Stimulated activated CD8-positive, alpha-beta memory T cell treated with anti-CD3 and anti-CD28 coated beads, Interleukin-15, amount 100 ng/mL, for 4 hours (primary cell): Measurements from ENCODE around the gene PSMG3.

Experiments
- DNase-seq, 2 donors: peaks; one replicate each; pipeline ENCODE4 v3.0.0-alpha.2; 2020; ENCODE audit warnings: low read depth in 2 of 2

The PSMG3 gene

DNA sequence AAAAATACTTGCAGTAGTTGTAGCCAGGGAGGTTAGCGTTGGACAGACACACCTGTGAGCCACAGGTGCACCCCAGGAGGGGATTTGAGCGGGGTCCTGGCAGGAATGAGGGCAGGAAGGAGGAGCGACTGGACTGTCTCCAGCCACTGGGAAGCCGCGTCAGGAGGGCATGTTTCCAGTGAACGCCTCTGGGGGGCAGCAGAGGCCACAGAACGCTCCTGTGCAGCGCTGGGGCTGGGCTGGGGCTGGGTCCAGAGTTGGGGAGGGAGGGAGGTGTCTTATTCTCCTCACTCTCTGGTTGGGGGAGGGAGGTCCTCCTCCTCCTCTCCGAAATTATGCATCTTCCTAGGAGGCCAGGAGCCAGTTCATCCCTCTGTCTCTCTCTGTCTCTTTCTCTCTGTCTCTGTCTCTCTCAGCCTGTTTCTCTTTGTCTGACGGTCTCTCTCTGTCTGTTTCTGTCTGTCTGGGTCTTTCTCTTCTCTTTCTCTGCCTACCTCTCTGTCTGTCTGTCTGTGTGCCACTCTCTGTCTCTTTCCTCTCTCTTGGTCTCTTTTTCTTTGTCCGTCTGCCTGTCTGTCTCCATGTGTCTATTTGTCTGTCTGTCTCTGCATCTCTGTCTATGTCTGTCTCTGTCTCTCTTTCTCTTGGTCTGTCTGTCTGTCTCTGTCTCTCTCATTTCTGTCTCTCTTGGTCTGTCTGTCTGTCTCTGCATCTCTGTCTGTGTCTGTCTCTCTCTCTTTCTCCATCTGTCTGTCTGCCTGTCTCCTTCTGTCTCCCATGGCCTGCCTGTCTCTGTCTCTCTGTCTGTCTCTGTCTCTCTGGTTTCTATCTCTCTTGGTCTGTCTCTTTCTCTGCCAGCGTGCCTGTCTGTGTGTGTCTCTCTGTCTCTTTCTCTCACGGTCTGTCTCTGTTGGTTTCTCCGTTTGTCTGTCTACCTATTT is 9.9 kb upstream of the PSMG3 start:
- DNase-seq: peak; percentile 32 to 37

DNA sequence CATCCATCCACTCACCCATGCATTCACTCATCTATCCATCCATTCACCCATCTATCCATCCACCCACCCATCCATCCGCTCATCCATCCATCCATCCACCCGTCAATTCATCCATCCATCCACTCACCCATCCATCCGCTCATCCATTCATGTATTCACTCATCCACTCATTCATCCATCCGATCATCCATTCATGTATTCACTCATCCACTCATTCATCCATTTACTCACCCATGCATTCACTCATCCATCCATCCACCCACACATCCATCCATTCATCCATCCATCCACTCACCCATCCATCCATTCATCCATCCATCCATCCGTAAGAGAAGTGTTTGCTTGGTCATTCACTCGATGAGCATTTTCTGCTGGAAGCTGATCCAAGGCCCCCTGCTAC is 8.7 kb upstream of the PSMG3 start:
- no peak for DNase-seq

DNA sequence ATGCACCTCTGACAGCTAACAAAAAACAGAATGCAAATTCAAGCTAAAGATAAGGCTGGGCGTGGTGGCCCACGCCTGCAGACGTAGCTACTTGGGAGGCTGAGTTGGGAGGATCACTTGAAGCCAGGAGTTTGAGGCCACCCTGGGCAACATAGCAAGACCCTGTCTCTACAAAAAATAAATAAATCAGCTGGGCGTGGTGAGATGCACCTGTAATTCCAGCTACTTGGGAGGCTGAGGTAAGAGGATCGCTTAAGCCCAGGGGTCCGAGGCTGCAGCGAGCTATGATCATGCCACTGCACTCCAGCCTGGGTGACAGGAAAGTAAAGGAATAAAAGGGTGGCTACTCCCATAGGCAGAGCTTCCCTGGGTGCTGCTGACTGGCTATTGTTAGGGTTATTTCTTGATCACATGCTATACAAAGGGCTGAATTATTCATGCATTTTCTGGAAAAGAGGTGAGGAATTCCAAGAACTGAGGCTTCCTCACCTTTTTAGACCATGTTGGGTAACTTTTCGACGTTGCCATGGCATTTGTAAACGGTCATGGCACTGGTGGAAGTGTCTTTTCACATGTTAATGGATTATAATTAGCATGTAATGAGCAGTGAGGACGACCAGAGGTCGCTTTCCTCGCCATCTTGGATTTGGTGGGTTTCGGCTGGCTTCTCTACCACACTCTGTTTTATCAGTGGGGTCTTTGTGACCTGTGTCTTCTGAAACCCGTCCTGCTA is 6.9 kb upstream of the PSMG3 start:
- no peak for DNase-seq

- no peak for DNase-seq
Observed at GRCh38 chr7:1575809-1576208, 6.0 kb upstream of the PSMG3 start.

DNA sequence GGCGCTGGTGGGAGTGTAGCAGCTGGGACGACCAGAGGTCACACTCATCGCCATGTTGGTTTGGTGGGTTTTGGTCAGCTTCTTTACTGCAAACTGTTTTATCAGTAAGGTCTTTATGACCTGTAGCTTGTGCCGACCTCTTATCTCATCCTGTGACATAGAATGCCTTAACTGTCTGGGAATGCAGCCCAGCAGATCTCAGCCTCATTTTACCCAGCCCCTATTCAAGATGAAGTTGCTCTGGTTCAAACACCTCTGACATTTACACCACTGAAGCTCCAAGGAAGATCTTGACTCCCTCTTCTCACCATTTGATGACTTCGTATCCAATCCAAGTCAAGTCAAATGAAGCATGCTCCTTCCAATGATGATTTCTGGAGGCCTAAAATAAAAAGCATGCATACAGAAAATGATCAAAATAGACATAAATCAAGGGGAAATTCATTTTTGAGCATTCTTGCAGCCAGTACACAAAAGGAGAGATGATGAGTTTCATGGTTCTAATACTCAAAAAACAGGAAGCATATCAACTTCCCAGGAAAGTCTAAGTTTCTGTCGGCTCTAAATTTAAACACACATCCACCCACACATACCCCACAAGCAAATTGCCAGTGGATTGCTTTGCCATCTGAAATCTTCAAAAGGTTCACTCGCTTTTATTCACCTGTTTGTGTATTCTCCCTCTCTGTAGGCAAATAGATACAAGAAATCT is 2.4 kb upstream of the PSMG3 start:
- DNase-seq: no peak

DNA sequence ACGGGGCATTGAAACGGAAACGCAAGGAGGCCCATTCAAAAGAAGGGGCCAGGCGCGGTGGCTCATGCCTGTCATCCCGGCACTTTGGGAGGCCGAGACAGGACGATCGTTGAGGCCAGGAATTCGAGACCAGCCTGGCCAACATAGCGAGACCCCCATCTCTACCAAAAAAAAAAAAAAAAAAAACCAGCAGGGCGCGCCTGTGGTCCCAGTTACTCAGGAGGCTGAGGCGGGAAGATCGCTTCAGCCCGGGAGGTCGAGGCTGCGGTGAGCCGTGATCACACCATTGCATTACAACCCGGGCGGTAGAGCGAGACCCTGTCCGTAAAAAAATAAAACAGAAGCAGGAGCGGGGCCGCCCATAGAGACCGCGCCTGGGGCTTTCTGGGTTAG is 396 bp downstream of the PSMG3 start:
- DNase-seq: no peak

- no peak for DNase-seq
Observed at GRCh38 chr7:1569016-1569415, 816 bp downstream of the PSMG3 start.

GRCh38 chr7:1567896-1568510 is 1.8 kb downstream of the PSMG3 start:
- no peak for DNase-seq

DNA sequence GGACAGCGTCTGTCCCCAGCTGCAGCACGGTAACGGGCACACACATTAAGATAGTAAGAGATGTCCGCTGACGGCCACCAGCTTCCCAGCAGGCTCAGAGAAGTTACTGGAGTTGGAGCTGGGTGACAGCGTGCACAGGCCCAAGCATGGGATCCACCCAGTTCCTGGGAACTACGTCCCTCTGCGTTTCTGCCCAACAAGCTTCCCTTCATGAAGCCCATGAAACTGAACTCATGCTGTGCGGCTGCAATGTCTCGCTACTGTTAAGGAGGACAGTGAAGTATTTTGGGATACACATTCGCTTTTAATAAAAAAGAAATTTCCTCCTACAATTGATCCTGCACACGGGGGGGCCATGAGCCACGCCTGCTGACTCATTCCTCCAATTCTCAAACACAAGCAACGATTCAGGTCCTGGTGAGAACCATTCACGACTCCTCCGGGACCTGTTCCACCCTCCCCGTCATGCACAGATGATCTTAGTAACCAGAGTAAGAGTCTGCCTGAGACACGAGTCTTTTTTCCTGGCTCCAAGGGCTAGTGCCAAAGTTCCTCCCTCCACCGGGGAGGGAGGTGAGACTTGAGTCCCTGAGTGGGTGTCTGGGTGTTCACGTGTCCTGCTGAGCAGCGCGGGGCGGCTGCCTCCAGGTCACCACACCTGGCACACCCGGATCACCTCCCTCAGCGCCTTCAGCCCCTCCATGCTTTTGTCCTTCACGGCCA is 2.6 kb downstream of the PSMG3 start:
- no peak for DNase-seq

- no peak for DNase-seq
Observed at GRCh38 chr7:1566687-1567048, 3.2 kb downstream of the PSMG3 start.

GRCh38 chr7:1564603-1565022 is 5.2 kb downstream of the PSMG3 start:
- no peak for DNase-seq

GRCh38 chr7:1563981-1564602 is 5.7 kb downstream of the PSMG3 start:
- no peak for DNase-seq

- DNase-seq: no peak
Observed at GRCh38 chr7:1562597-1563051, 7.2 kb downstream of the PSMG3 start.

GRCh38 chr7:1562116-1562515 is 7.7 kb downstream of the PSMG3 start:
- DNase-seq: no peak

DNA sequence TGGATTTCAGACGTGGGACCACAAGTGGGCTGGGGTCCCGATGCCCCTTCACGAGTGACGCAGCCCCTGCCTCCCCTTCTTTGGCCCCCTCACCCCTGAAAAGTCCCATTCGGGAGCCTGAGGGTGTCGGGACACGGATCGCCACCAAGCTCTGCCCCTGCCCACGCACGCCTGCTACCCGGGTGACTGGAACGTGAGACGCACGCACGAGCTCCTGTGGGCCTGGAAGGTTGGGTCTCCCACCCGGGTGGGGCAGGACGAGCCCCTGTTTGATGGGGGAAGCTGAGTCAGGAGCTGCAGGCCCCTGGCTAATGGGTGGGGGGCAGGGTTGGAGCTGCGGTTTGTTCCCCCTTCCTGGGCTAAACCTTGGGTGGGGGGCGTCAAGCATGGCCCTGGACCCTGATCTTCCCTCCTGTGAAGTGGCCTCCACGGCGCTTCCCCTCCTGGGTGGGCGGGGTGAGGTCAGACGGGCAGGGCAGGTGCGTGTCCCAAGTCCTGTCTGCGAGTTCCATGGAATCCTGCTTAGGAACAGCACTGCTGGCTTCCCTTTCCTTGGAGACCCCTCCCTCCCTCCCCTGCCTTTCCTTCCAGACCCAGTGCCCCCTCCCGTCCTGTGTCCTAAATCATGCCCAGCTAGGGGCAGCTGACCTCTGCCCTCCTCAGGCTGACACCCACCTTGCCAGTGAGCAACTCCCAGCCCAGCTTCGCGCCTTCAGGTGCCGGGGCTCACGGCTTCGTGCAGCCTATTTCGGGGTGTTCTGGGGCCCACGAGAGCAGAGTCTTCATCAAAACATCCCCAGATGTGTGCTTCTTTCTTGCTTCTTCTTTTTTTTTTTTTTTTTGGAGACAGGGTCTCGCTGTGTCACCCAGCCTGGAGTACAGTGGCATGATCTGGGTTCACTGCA is 8.5 kb downstream of the PSMG3 start:
- DNase-seq: no peak

DNA sequence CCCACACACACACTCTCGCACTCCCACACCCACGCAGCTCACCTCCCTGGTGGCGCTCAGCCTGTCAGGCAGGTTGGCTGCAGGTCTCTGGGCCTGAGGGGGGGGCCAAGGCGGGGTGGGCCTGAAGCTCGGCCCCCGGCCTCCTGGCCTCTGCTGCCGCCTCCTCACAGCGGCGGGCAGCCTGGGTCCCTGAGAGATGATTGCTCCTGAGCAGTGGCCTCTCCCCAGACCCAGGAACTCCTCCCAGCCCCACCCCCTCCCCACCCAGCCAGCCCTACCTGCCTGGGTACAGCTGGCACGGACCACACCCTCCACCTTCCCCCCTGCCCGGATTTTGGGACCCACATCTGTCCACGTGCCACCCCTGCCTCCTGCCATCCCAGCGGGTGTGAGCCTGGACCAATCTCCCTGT is 9.2 kb downstream of the PSMG3 start:
- no peak for DNase-seq

- DNase-seq: no peak
Observed at GRCh38 chr7:1559626-1560590, 9.9 kb downstream of the PSMG3 start.

GRCh38 chr7:1558841-1559625 is 10.8 kb downstream of the PSMG3 start:
- no peak for DNase-seq
